Mesendoderm (in vitro differentiated cells): ENCODE data around the gene IFI27.

ENCODE experiments used
- DNase-seq: peaks from one replicate; pipeline ENCODE4 v3.0.0; 2013
- H2AK5ac ChIP-seq: 2 replicates; pipeline ENCODE4 v1.6.1; 2013; ENCODE audit warnings: low read length, inconsistent platforms
- H2BK120ac ChIP-seq: 2 replicates; pipeline ENCODE4 v1.6.1; 2013; ENCODE audit warnings: low read depth, mild to moderate bottlenecking, low read length, moderate library complexity, mixed read lengths
- H2BK15ac ChIP-seq: replicated peaks from 2 replicates; pipeline ENCODE4 v1.6.1; 2013; ENCODE audit warnings: low read depth, mild to moderate bottlenecking, moderate library complexity
- H2BK5ac ChIP-seq: 2 replicates; pipeline ENCODE4 v1.6.1; 2013; ENCODE audit warnings: low read length, inconsistent platforms
- H3K18ac ChIP-seq: 2 replicates; pipeline ENCODE4 v1.6.1; 2013; ENCODE audit warnings: mild to moderate bottlenecking, low read length, mixed read lengths
- H3K23ac ChIP-seq: one replicate; pipeline ENCODE4 v1.6.1; 2013; ENCODE audit warnings: low read length
- H3K27ac ChIP-seq: 2 replicates; pipeline ENCODE4 v1.5.1; 2013; ENCODE audit warnings: low read depth, mild to moderate bottlenecking, inconsistent platforms, low read length, moderate library complexity
- H3K27me3 ChIP-seq: 2 replicates; pipeline ENCODE4 v1.6.1; 2013; ENCODE audit warnings: low read length, control low read depth, mild to moderate bottlenecking, inconsistent platforms; ENCODE audit not compliant: insufficient read depth, poor library complexity
- H3K36me3 ChIP-seq: 2 replicates; pipeline ENCODE4 v1.6.1; 2013; ENCODE audit warnings: low read length, inconsistent platforms; ENCODE audit not compliant: control insufficient read depth, insufficient read depth
- H3K4ac ChIP-seq: one replicate; pipeline ENCODE4 v1.6.1; 2013; ENCODE audit warnings: low read depth, mild to moderate bottlenecking, low read length, moderate library complexity
- H3K4me1 ChIP-seq: 2 replicates; pipeline ENCODE4 v1.6.1; 2013; ENCODE audit warnings: low read depth, low read length, inconsistent platforms; ENCODE audit not compliant: control insufficient read depth
- H3K4me2 ChIP-seq: 2 replicates; pipeline ENCODE4 v1.6.1; 2013; ENCODE audit warnings: low read length
- H3K4me3 ChIP-seq: 2 replicates; pipeline ENCODE4 v1.5.1; 2013; ENCODE audit warnings: mild to moderate bottlenecking, low read length
- H3K56ac ChIP-seq: one replicate; pipeline ENCODE4 v1.6.1; 2013; ENCODE audit warnings: low read length
- H3K79me1 ChIP-seq: 2 replicates; pipeline ENCODE4 v1.6.1; 2013; ENCODE audit warnings: low read length, inconsistent platforms
- H3K79me2 ChIP-seq: 2 replicates; pipeline ENCODE4 v1.6.1; 2013; ENCODE audit warnings: mild to moderate bottlenecking, low read length; ENCODE audit not compliant: control insufficient read depth, insufficient read depth
- H3K9ac ChIP-seq: 2 replicates; pipeline ENCODE4 v1.6.1; 2013; ENCODE audit warnings: low read length, inconsistent platforms
- H4K5ac ChIP-seq: one replicate; pipeline ENCODE4 v1.6.1; 2013; ENCODE audit warnings: low read length
- H4K8ac ChIP-seq: one replicate; pipeline ENCODE4 v1.6.1; 2013; ENCODE audit warnings: low read depth, mild to moderate bottlenecking, control low read depth, low read length, moderate library complexity
- WGBS: extraction: QIAGEN DNeasy Blood & Tissue Kit; methylation state at CpG from one replicate; pipeline ENCODE4 v1.1.7; 2013; ENCODE audit warnings: low lambda C conversion rate, missing lambda C conversion rate; ENCODE audit not compliant: insufficient coverage; ENCODE audit errors: extremely low coverage; 5-methylcytosine and 5-hydroxymethylcytosine counted together

Gene IFI27

DNA sequence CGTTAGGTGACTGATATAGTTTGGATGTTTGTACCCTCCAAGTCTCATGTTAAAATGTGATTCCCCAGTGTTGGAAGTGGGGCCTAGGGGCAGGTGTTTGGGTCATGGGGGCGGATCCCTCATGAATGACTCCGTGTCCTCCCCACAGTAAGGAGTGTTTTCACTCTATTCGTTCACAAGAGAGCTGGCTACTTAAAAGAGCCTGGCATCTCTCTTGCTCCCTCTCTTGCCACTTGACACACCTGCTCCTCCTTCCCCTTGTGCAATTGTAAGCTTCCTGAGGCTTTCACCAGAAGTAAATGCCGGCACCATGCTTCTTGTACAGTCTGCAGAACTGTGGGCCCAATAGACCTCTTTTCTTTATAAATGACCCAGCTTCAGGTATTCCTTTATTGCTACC lies 16.3 kb downstream of the IFI27 start:
- H2BK15ac ChIP-seq, result no peak overlapping the region
- no peaks in the 10 kb centered on the region for H3K4me1 ChIP-seq
- H3K56ac ChIP-seq, result no peak overlapping the region
- no peak overlapping the region for H3K27ac ChIP-seq
- no peaks in the 10 kb centered on the region for H3K36me3 ChIP-seq
- no peak overlapping the region for H3K23ac ChIP-seq
- H3K4me2 ChIP-seq, result no peak overlapping the region
- no peak overlapping the region for H4K8ac ChIP-seq
- WGBS, result no CpG with 5 or more reads among the region's 5 CpGs
- DNase-seq, result no peak
- H2BK120ac ChIP-seq, result no peak overlapping the region
- H2AK5ac ChIP-seq, result no peak overlapping the region
- no peak overlapping the region for H4K5ac ChIP-seq
- H3K4ac ChIP-seq, result no peak overlapping the region
- no peak overlapping the region for H3K9ac ChIP-seq
- no peaks in the 10 kb centered on the region for H3K79me2 ChIP-seq
- H3K4me3 ChIP-seq, result no peak overlapping the region
- no peak overlapping the region for H2BK5ac ChIP-seq
- no peaks in the 10 kb centered on the region for H3K27me3 ChIP-seq
- H3K18ac ChIP-seq, result no peak overlapping the region
- no peaks in the 10 kb centered on the region for H3K79me1 ChIP-seq

DNA sequence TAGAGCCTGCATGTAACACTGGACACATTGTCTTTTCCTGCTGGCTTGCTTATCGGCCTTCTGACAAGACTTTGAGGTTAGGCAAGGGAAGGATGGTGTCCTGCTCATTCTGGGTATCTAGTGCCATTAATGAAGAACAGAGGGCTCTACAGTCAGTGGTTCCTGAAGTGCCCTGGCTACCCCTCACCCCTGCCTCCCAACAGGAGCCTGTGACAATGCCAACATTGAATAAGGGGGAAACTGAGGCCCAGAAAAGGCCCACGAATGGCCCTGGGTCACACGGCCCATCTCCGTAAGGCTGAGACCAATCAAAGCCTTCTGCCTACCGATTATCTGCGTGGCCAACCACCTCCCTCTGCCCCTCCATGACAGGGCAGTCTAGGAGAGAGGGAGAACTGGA lies 16.8 kb downstream of the IFI27 start:
- H3K9ac ChIP-seq, result no peak overlapping the region
- no peak overlapping the region for H2BK5ac ChIP-seq
- H2BK120ac ChIP-seq, result no peak overlapping the region
- no peak overlapping the region for H3K4ac ChIP-seq
- no CpG with 5 or more reads among the region's 6 CpGs for WGBS
- H3K36me3 ChIP-seq, result no peaks in the 10 kb centered on the region
- H3K18ac ChIP-seq, result no peak overlapping the region
- H3K56ac ChIP-seq, result no peak overlapping the region
- H3K4me1 ChIP-seq, result no peaks in the 10 kb centered on the region
- no peak overlapping the region for H3K27ac ChIP-seq
- H3K4me3 ChIP-seq, result no peak overlapping the region
- no peaks in the 10 kb centered on the region for H3K79me2 ChIP-seq
- no peaks in the 10 kb centered on the region for H3K79me1 ChIP-seq
- H2BK15ac ChIP-seq, result no peak overlapping the region
- no peak overlapping the region for H3K4me2 ChIP-seq
- no peak overlapping the region for H2AK5ac ChIP-seq
- no peak overlapping the region for H3K23ac ChIP-seq
- H3K27me3 ChIP-seq, result no peaks in the 10 kb centered on the region
- no peak for DNase-seq
- H4K8ac ChIP-seq, result no peak overlapping the region
- no peak overlapping the region for H4K5ac ChIP-seq

DNA sequence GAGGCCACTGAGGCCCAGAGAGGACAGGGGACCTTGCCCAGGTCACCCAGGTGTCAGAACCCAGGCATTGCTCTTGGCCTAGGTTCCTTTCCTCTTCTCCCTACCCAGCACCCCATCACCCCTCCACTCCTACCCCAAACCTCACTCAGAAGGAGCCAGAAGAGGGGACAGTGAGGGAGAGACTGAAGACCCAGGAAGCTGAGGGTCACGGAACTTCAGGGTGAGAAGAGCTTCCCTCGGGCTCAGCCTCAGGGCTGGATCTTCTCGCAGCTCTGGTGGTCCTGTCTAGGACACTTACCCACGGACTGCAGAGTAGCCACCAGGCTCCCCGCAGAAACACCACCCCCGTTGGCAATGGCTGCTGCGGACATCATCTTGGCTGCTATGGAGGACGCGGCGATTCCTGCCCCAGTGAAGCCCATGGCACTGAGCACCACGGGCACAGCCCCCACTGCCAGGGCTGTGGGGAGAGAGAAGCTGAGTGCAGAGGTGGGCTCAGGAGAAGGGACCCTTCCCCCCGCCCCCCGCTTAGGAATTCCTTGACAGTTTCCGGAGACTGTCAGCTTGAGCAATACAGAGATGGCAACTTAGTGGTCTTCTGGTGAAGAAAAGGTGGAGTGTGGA lies 17.8 kb downstream of the IFI27 start:
- no peak overlapping the region for H3K27ac ChIP-seq
- H3K4me3 ChIP-seq, result no peak overlapping the region
- H3K79me1 ChIP-seq, result no peaks in the 10 kb centered on the region
- no peak for DNase-seq
- H3K4me2 ChIP-seq, result peak overlapping the region; percentile 88
- H3K79me2 ChIP-seq, result no peaks in the 10 kb centered on the region
- no peak overlapping the region for H4K8ac ChIP-seq
- no peaks in the 10 kb centered on the region for H3K27me3 ChIP-seq
- no peak overlapping the region for H3K4ac ChIP-seq
- H3K56ac ChIP-seq, result peak overlapping the region; percentile 91
- H4K5ac ChIP-seq, result no peak overlapping the region
- no peaks in the 10 kb centered on the region for H3K4me1 ChIP-seq
- WGBS, result no CpG with 5 or more reads among the region's 14 CpGs
- H3K23ac ChIP-seq, result peak overlapping the region; percentile 59
- no peak overlapping the region for H2BK5ac ChIP-seq
- no peak overlapping the region for H2BK120ac ChIP-seq
- peak overlapping the region; percentile 79 for H3K9ac ChIP-seq
- no peak overlapping the region for H3K18ac ChIP-seq
- no peak overlapping the region for H2AK5ac ChIP-seq
- no peaks in the 10 kb centered on the region for H3K36me3 ChIP-seq
- H2BK15ac ChIP-seq, result no peak overlapping the region

DNA sequence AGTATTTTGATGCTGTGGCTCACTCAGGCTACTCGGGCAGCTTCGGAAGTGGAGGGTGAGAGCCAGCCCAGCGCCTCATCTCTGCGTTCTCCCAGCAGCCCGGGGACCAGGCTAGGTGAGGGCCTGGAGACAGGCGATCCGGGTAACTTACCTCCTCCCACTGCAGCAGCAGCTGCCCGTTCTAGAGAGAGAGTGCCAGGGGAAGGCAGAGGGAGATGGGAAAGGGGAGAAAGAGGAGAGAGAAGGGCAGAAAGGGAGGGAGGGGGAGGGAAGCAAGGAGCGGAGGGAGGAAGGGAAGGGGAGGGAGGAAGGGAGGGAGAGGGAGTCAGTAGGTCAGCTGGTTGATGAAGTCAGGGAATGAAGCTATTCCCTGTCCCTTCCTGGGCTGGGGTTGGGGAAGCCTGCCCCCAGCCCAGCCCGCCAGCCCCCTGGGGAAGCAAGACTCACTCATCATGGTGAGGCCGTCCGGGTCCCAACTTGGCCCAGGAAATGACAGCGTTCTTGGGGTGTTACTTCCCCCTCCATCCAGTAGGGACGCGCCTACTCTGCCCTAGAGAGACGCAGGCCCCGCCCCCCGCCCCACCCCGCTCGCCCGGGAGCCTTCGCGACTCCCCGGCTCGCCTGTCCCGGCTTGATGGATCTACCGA lies 18.7 kb downstream of the IFI27 start, which contains the start of gene IFI27L2:
Gene IFI27L2 (minus strand): TSS at position 494 of the 647 bp plus-strand sequence. CDS start 40 bp downstream, at position 454.
- Histone ChIP-seq H3K4me1 (no peaks in the 10 kb centered on the region), H3K27ac (no peak within 1 kb of the TSS)

DNA sequence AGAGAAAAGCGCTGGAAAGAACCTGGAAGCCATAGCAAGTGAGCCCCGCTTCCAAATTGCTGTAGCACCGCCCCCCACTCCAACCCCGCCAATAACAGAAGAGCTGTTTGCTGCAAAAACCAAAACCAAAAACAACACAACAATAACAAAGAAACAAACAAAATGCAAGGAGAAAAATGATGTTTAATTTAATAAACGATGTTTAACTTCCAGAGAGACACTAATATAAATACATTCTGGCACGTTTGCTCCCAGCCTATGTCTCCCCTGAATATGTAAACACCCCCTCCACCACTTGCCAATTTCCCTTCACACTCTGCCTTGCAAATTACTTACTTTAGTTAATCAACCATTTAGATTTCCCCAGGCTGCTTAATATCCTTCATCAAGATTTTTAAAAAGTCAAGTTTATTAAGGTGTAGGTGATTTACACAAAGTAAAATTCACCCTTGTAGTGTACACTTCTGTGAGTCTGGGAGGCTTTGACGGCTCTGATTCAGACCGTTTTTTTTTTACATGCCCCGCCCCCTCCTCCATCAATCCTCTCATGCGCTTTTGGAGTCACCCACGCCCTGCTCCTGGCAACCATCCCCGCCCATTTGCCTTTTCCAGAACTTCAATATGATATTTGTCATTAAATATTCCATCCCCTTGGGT lies 19.4 kb downstream of the IFI27 start:
- H2BK5ac ChIP-seq, result no peak overlapping the region
- peak overlapping the region; percentile 80 for H3K4me2 ChIP-seq
- H3K27ac ChIP-seq, result no peak overlapping the region
- no CpG with 5 or more reads among the region's 12 CpGs for WGBS
- H4K8ac ChIP-seq, result no peak overlapping the region
- no peak overlapping the region for H2BK120ac ChIP-seq
- no peak overlapping the region for H3K23ac ChIP-seq
- H3K79me2 ChIP-seq, result no peaks in the 10 kb centered on the region
- H2AK5ac ChIP-seq, result no peak overlapping the region
- no peak overlapping the region for H2BK15ac ChIP-seq
- H4K5ac ChIP-seq, result no peak overlapping the region
- no peak overlapping the region for H3K4ac ChIP-seq
- peak overlapping the region; percentile 26 for H3K4me3 ChIP-seq
- H3K56ac ChIP-seq, result peak overlapping the region; percentile 30
- no peak overlapping the region for H3K18ac ChIP-seq
- peak overlapping the region; percentile 48 for H3K9ac ChIP-seq
- no peaks in the 10 kb centered on the region for H3K36me3 ChIP-seq
- no peaks in the 10 kb centered on the region for H3K4me1 ChIP-seq
- no peaks in the 10 kb centered on the region for H3K27me3 ChIP-seq
- H3K79me1 ChIP-seq, result no peaks in the 10 kb centered on the region
- peak; percentile 61 for DNase-seq

More for the DNA sequence above, 18.7 kb downstream of the IFI27 start, which contains the start of gene IFI27L2:
- no CpG with 5 or more reads among the region's 27 CpGs for WGBS
- Histone ChIP-seq H2BK120ac (no peak within 1 kb of the TSS), H2BK15ac (no peak within 1 kb of the TSS), H3K4ac (no peak within 1 kb of the TSS), H2BK5ac (peak within 1 kb of the TSS; percentile 63), H3K4me3 (peak within 1 kb of the TSS; percentile 53), H3K56ac (peak within 1 kb of the TSS; percentile 91), H3K27me3 (no peaks in the 10 kb centered on the region), H2AK5ac (no peak within 1 kb of the TSS), H3K4me2 (peak within 1 kb of the TSS; percentile 88), H3K18ac (peak within 1 kb of the TSS; percentile 22), H3K79me2 (no peaks in the 10 kb centered on the region), H3K36me3 (no peaks in the 10 kb centered on the region), H3K23ac (peak within 1 kb of the TSS; percentile 59), H4K5ac (no peak within 1 kb of the TSS), H3K9ac (peak within 1 kb of the TSS; percentile 79), H3K79me1 (no peaks in the 10 kb centered on the region), H4K8ac (no peak within 1 kb of the TSS)
- peak; percentile 93 for DNase-seq
